ENCODE results near the gene TCF21.
A peak's percentile ranks its signal among the peaks of the same experiment; 100 is the strongest.

Gene TCF21

DNA sequence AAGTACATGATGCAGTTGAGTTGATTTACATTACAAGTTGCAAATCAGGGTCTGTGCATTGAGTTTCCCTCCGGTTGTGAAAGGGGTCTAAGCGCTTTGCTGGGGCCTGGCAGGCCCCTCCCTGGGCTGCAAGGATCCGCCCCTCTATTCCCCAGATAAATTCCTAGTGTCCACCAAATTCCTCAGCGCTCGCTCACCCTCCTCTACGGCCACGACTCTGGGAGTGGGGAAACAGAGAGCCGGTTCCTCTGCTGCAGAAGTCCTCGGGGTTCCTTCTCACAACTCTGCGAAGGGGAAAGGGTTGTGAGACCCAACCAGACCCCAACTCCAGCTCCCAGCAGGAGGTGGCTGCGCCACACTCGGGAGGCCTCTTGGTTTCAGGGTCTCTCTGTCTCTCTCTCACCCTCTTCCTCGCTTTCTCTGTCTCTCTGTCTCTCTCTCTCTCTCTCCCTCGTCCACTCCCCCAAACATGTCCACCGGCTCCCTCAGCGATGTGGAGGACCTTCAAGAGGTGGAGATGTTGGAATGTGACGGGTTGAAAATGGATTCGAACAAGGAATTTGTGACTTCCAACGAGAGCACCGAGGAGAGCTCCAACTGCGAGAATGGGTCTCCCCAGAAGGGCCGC is at the start of gene TCF21:
Gene TCF21 (plus strand): TSS at position 185 of the 628 bp plus-strand sequence. CDS start 285 bp downstream, at position 470.
- TF ChIP-seq, protein P1, sequence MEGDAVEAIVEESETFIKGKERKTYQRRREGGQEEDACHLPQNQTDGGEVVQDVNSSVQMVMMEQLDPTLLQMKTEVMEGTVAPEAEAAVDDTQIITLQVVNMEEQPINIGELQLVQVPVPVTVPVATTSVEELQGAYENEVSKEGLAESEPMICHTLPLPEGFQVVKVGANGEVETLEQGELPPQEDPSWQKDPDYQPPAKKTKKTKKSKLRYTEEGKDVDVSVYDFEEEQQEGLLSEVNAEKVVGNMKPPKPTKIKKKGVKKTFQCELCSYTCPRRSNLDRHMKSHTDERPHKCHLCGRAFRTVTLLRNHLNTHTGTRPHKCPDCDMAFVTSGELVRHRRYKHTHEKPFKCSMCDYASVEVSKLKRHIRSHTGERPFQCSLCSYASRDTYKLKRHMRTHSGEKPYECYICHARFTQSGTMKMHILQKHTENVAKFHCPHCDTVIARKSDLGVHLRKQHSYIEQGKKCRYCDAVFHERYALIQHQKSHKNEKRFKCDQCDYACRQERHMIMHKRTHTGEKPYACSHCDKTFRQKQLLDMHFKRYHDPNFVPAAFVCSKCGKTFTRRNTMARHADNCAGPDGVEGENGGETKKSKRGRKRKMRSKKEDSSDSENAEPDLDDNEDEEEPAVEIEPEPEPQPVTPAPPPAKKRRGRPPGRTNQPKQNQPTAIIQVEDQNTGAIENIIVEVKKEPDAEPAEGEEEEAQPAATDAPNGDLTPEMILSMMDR (IDR thresholded peaks at IDR 0.05), result no peak

DNA sequence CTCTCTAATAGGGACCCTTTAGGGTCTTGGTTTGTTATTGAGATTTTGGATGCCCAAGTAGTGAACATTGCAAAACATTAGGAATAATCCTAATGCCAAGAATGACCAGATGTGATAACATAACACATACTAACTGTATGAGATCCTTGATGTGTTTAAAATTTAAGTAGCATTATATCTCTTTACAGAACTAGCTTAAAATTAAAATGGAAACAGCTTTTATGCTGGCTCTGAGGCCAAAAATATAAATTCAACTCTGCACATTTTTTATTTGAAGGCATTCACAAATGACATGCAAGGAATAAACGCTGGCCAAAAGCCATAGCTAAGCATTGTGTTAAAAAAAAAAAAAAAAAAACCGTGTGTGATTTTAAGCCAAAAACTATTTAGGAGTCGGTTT is 47.7 kb upstream of the TCF21 start:
- TF ChIP-seq, protein P1 (IDR thresholded peaks at IDR 0.05), result no peak

DNA sequence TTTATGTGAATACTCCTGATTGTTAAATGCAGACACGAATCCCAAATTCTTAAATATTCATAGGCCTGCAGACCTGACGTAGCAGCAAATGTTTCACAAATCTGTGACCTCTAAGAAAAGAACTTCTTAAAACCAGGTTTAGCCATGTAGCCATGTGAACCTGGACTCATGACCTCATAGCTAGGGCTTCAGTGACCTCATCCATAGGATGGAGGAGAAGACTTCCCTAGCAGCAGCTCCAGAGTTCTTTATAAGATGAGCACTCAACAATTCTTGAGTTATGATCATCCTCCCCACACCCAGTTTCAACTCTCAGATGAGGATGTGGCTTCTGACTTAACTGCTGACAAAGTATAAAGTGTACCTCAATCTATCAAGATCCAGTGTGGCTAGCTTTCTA is 45.8 kb upstream of the TCF21 start:
- TF ChIP-seq, protein P1 (IDR thresholded peaks at IDR 0.05), result no peak

DNA sequence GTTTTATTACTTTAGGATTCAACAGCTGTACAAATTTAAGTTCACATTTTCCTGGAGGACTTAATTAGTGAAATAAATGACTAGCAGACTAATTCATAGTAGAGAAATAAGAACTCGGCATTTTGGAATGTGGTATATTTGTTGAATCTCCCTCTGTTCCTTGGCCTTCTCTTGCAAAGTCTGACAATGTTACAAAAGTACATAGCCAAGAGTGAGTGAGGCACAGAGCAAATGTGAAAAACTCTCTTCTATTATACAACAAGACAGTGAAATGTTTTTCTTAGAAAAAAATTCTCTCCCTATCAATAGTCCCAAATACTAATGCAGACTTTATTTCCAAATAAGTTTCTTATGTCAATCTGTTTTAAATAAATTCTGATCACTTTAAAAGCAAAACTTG is 44.2 kb upstream of the TCF21 start:
- TF ChIP-seq, protein P1 (IDR thresholded peaks at IDR 0.05), result no peak

DNA sequence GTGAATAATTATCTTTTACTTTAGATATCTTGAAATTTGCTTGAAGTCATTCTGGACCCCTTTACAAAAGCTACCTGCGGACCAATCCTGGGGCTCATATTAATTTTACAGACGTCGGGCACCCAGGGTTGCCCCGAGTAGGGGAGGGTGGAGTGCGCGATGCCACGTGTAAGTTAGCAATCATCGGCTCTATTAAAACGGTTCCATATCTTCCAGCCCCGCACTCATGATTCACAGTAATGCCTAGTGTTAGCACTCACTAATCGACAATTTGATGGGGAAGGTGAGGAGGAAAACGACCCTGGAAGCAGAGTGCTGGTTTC is 34.9 kb upstream of the TCF21 start:
- TF ChIP-seq, protein P1 (IDR thresholded peaks at IDR 0.05), result no peak

DNA sequence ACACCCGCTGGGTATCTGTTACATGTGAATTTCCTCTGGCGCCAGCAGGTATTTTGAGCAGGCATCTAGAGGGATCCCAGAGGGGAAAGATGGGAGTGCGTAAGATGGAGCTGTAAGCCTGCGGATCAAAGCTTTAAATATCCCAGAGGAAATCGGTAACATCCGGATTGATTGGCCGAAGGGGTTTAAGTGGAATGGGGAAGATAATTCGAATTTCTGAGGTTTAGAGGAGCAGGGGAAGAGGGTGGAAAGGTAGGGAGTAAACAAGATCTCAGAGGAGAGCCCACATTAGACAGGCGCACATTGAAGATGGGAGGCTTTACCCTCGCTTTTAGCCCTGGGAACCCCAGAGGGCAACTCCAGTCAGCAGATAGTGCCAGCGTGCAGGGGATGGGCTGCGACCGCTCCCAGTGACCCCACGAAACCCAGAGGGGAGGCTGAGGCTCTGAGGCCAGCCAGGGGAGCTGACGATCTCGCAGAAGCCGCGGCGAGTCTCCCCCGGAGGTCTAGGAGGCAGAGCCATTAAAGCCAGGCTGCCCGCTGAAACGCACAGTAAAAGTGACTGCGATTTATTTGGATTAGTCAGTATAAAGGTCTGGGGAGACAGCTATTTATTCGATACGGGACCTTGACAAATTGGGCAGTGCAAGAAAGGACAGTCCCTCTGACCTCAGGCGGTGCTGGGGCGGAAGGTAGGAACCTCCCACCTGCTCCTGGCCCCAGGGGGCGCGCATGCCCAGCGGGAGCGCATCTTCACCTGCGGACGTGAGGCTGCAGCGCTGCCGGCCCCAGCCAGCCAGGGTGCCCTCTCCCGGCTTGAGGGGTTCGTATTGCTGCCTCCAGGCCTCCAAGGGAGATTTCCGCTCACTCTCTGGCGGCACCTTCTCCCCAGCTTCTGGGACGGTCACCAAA is 34.3 kb upstream of the TCF21 start:
- TF ChIP-seq, protein P1 (IDR thresholded peaks at IDR 0.05), result peak; percentile 23; the same call in 1 of the 2 replicates

DNA sequence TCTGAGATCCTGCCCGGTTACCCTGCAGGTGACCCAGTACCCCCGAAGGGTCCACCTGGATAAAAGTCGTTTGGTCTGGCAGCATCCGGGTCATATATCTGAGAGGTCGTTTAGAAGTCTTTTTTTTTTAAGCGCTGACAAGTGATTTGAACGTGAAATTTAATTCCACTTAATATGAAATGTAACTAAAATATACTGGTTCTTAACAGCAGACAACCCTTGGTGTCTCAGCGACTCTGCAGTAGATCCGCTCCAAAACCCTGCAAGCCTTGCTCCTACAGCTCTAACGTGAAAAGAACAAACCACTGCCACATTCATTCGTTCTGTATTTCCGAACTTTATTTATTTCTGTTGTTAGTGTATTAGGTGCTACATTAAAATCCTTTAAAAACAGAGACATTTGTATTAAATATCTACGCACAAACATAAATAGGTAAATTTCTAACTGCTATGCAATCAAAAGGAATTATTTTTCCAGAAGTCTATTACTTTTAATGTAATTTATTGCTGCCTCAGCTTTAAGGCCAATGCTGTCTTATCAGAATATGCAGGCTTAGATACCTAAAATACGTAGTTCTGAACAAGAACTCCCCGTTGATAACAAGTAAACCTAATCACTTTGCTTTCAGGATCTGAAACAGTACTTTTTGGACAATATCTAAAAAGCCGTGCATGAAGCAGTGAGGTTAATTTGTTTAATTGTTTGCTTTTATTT is 33.5 kb upstream of the TCF21 start:
- TF ChIP-seq, protein P1 (IDR thresholded peaks at IDR 0.05), result no peak

Data from LNCAP (cell line).